ENCODE measurements around the gene GMDS. TPM values are rescaled to one million over a fixed set of nuclear protein-coding genes. Genes with fewer than 3 reads are reported as not detected.

GMDS gene
- total RNA-seq, 2 experiments from 2014 or later, result 13.9 to 16.4 TPM

- TF ChIP-seq CTCF (IDR thresholded peaks at IDR 0.05), result no peak
- H3K36me3 Mint-ChIP-seq (ENCODE audit: low read depth), result no peaks in the 10 kb centered on the region
- POLR2A ChIA-PET, result no interaction called here
- Histone ChIP-seq H3K27me3 (ENCODE audit: control insufficient read depth in 1 of 2, insufficient read depth in 2 of 2, low read length in 2 of 2) (no peaks in the 10 kb centered on the region), H3K4me3 (ENCODE audit: low read length) (no peak overlapping the region), H3K27ac (ENCODE audit: low read depth in 1 of 2, low read length in 2 of 2) (no peak overlapping the region), H3K4me1 (ENCODE audit: insufficient read depth, low read length) (no peaks in the 10 kb centered on the region), H3K36me3 (ENCODE audit: insufficient read depth, low read length) (no peaks in the 10 kb centered on the region), H3K9me3 (ENCODE audit: control insufficient read depth in 1 of 2, insufficient read depth in 1 of 2, low read length in 2 of 2) (no peaks in the 10 kb centered on the region)
- ATAC-seq (ENCODE audit: poor library complexity), result no peak
- H3K4me3 Mint-ChIP-seq, result no peak overlapping the region
- H3K4me1 Mint-ChIP-seq (ENCODE audit: low read depth), result no peaks in the 10 kb centered on the region
- no peak overlapping the region for H3K27ac Mint-ChIP-seq
- H3K27me3 Mint-ChIP-seq, result no peaks in the 10 kb centered on the region
- no peak for DNase-seq
- H3K9me3 Mint-ChIP-seq, result no peaks in the 10 kb centered on the region
- intact Hi-C loops (cut with DNase I, micrococcal nuclease), result no loop called here
- CTCF ChIA-PET, result no interaction called here
Measured at GRCh38 chr6:1821164-1821512, 424.3 kb downstream of the GMDS start.

- intact Hi-C loops (cut with DNase I, micrococcal nuclease), result no loop called here
- no peak overlapping the region for H3K4me3 ChIP-seq (ENCODE audit: low read length)
- Mint-ChIP-seq H3K27ac (no peak overlapping the region), H3K27me3 (no peaks in the 10 kb centered on the region), H3K4me3 (no peak overlapping the region), H3K9me3 (no peaks in the 10 kb centered on the region), H3K36me3 (ENCODE audit: low read depth) (no peaks in the 10 kb centered on the region), H3K4me1 (ENCODE audit: low read depth) (no peaks in the 10 kb centered on the region)
- ChIA-PET CTCF (no interaction called here), POLR2A (no interaction called here)
- no peaks in the 10 kb centered on the region for H3K36me3 ChIP-seq (ENCODE audit: insufficient read depth, low read length)
- no peak for TF ChIP-seq CTCF (IDR thresholded peaks at IDR 0.05)
- H3K27me3 ChIP-seq (ENCODE audit: control insufficient read depth in 1 of 2, insufficient read depth in 2 of 2, low read length in 2 of 2), result no peaks in the 10 kb centered on the region
- DNase-seq (no peak), ATAC-seq (ENCODE audit: poor library complexity) (no peak)
- no peaks in the 10 kb centered on the region for H3K4me1 ChIP-seq (ENCODE audit: insufficient read depth, low read length)
- H3K27ac ChIP-seq (ENCODE audit: low read depth in 1 of 2, low read length in 2 of 2), result no peak overlapping the region
- H3K9me3 ChIP-seq (ENCODE audit: control insufficient read depth in 1 of 2, insufficient read depth in 1 of 2, low read length in 2 of 2), result no peaks in the 10 kb centered on the region
Measured at GRCh38 chr6:1820714-1821113, 424.7 kb downstream of the GMDS start.

- Mint-ChIP-seq H3K4me3 (no peak overlapping the region), H3K9me3 (no peaks in the 10 kb centered on the region), H3K27me3 (no peaks in the 10 kb centered on the region), H3K27ac (no peak overlapping the region), H3K4me1 (ENCODE audit: low read depth) (no peaks in the 10 kb centered on the region), H3K36me3 (ENCODE audit: low read depth) (no peaks in the 10 kb centered on the region)
- Histone ChIP-seq H3K4me3 (ENCODE audit: low read length) (no peak overlapping the region), H3K36me3 (ENCODE audit: insufficient read depth, low read length) (no peaks in the 10 kb centered on the region), H3K27me3 (ENCODE audit: control insufficient read depth in 1 of 2, insufficient read depth in 2 of 2, low read length in 2 of 2) (no peaks in the 10 kb centered on the region), H3K4me1 (ENCODE audit: insufficient read depth, low read length) (no peaks in the 10 kb centered on the region), H3K27ac (ENCODE audit: low read depth in 1 of 2, low read length in 2 of 2) (no peak overlapping the region), H3K9me3 (ENCODE audit: control insufficient read depth in 1 of 2, insufficient read depth in 1 of 2, low read length in 2 of 2) (no peaks in the 10 kb centered on the region)
- ATAC-seq (ENCODE audit: poor library complexity), result no peak
- TF ChIP-seq CTCF (IDR thresholded peaks at IDR 0.05), result no peak
- no peak for DNase-seq
- ChIA-PET CTCF (no interaction called here), POLR2A (no interaction called here)
- intact Hi-C loops (cut with DNase I, micrococcal nuclease), result no loop called here
Measured at GRCh38 chr6:1820165-1820564, 425.2 kb downstream of the GMDS start.

Data from CD4-positive, alpha-beta T cell (primary cell).